Measurements from ENCODE around the gene PHLDB3. TPM values are rescaled to one million over a fixed set of nuclear protein-coding genes. Genes with fewer than 3 reads are reported as not detected.
A peak's percentile ranks its signal among the peaks of the same experiment; 100 is the strongest.
"Not testable (repeated sequence)": the region's sequence is repeated elsewhere in the genome, so short reads cannot be mapped to it uniquely, and the experiment has no call there.

The PHLDB3 gene
- total RNA-seq (2014; rRNA removed; shearing (Covaris generic)): 7.8 and 17.6 TPM in 2 replicates

DNA sequence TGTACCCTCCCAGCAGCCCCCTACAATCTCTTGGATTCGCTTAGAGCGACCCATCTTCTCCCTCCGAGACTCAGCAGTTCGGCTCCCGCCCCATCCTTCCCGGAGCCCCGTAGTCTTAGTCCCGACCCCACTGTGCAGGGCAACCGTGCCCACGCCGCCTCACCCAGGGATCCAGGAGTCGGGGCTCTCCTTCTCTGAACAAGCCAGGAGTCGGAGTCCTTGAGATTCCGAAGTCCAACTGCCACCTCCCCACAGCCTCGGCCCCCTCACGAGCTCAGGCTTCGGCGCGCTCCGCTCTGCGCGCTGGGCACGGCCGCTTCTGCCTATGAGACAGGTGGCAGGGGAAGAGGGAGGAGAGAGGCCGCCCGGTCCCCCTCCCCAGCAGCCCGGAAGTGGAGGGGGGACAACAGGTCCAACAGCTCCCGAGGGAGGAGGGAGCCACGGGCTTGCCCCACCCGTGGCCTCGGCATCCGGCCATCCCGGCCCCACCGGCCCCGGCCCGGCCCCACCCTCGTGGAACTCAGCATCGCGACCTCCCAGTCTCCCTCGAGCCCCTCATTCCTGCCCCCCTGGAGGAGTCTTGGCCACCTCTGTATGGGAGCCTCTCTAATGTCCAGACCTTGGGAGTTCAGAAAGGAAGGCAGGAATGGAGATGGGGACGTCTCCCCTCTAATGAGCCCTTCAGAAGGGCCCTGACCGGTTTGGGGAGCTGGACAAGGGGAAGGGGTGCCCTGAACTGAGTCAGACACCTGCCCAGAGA is at the start of gene PHLDB3:
Gene PHLDB3, minus strand, starts transcription at position 321 of the 760 bp plus-strand sequence. CDS start 628 bp downstream, outside the sequence.
- peak; percentile 48 for DNase-seq (ENCODE audit: low read depth)

DNA sequence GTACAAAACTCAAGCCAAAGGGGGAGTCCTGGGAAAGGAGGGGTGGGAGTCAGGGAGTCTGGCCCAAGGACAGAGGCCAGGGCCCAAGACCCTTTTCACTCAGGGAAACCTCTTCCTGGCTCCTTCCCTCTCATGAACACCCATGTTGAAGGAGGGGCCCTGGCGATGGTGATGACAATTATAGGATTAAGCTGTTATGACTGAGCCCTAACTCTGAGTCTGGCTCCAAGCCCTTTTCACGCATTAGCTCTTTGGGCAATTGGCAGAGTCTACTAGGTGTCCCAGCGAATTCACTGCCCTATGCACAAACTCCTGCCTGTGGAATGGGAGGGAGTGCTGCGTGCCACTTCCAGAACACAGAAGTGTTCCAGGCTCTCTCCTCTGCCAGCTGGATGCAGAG is 49.1 kb upstream of the PHLDB3 start:
- no peak for DNase-seq (ENCODE audit: low read depth)

DNA sequence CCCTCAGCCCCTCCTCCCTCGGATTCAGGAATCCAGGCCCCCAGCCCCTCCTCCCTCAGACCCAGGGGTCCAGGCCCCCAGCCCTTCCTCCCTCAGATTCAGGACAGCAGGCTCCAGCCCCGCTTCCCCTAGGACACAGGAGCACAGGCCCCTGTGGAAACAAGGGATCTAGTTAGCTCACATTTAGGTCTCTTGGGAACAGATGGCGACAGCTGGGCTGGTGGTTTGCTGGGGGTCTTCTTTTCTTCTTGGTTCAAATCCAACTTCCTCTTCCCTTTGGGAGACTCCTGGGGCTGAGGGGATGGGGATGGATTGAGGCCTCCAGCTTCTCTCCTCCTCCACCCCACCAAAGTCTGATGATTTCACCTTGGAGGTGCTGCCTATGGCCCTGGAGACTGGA is 48.1 kb upstream of the PHLDB3 start:
- no peak for DNase-seq (ENCODE audit: low read depth)

DNA sequence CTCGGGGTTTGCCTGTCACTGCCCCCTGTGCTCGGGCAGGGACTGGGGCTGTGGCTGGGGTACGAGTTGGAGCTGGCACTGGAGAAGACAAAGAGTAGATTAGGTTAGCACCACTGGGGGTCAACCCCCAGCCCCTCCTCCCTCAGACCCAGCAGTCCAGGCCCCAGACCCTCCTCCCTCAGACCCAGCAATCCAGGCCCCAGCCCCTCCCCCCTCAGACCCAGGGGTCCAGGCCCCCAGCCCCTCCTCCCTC is 47.6 kb upstream of the PHLDB3 start:
- DNase-seq (ENCODE audit: low read depth): no peak

DNA sequence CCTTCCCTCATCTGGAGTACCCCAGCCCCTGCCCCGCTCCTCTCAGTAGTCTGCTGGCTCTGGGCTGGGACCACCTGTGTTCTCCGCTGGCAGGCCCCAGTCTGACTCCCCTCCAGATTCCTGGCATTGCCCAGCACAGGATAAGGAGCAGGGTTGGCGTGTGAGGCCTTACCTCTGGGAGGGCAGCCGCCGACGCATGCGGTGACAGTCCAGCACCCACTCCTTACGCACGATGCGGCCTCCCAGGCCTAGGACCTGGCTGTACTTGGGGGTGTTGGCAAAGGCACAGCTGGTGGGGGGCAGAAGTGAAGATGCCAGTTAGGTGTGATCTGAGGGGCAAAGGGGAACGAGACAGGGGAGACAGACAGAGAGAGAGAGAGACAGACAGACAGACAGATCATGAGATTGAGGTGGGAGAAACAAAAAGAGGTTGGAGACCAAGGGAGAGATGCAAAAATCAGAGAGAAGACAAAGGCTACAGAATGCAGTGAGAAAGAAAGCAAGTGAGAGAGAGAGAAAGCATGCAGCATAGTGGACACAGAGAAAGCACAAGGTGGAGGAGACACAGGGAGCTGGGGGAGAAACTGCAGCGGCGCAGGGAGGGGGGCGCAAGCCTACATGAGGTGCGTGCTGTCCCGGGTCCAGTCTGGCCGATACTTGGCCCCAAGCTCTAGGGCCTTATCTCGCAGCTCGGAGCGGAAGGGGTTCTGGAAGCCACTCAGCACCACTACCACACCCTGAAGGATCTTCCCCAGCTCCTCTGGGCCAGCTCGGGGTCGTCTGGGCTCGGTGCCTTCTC is 47.1 kb upstream of the PHLDB3 start:
- no peak for DNase-seq (ENCODE audit: low read depth)

DNA sequence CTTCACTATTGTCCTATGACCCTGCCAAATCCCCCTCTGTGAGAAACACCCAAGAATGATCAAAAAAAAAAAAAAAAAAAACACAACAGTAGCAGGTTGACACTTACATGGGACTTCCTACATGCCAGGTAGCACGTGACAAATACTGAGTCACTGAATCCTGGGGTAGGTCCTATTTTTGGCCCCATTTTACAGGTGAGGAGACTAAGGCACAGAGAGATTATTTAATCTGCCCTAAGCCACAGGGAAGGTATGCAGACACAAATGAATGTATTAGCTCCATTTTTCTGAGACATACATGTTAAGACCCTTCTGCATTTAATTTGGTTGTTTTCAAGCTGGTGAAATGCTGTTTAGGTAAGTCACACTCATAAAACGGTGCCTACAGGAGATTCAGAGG is 44.2 kb upstream of the PHLDB3 start:
- no peak for DNase-seq (ENCODE audit: low read depth)

DNA sequence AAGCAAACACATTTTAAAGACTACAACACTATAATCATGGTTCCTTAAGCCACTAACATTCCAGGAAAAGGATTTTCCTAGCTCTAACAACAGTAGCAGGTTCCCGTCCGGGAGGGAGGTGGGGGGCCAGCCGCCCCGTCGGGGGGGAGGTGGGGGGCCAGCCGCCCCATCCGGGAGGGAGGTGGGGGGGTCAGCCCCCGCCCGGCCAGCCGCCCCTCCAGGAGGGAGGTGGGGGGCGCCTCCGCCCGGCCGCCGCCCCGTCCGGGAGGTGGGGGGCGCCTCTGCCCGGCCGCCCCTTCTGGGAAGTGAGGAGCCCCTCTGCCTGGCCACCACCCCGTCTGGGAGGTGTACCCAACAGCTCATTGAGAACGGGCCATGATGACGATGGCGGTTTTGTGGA is 43.4 kb upstream of the PHLDB3 start:
- DNase-seq (ENCODE audit: low read depth): not testable (repeated sequence)

DNA sequence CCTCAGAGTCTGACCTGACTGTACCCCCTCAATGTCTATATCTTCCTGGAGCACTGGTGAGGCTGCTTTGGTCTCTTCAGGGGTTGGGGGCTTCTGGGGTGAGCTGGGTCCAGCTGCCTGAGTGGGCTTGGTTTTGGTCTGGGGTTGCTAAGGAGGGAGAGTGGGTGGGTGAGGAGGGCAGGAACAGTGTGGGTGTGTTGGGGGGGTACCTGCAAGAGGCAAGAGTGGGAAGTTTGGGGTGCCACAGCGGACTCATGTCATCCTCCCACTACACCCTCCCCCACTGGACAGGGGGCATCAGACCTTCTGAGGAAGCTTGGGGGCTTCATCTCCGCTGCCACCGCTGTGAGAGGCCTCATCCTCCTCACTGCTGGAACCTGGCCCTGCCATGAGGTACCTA is 42.0 kb upstream of the PHLDB3 start:
- DNase-seq (ENCODE audit: low read depth): no peak

DNA sequence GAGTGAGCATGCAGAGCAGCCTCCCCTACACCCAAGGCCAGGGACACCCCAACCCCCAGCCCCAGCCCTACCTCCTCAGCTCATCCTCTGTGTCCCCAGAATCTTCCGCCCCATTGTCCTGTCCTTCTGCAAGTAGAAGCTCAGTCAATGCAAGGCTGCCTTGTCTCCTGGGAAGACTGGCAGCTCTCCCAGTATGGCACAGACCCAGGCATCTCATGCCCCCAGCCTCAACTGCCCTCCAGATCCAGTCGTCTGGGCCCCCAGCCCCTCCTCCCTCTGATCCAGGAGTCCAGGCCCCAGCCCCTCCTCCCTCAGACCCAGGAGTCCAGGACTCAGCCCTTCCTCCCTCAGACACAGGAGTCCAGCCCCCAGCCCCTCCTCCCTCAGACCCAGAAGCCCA is 41.4 kb upstream of the PHLDB3 start:
- no peak for DNase-seq (ENCODE audit: low read depth)

DNA sequence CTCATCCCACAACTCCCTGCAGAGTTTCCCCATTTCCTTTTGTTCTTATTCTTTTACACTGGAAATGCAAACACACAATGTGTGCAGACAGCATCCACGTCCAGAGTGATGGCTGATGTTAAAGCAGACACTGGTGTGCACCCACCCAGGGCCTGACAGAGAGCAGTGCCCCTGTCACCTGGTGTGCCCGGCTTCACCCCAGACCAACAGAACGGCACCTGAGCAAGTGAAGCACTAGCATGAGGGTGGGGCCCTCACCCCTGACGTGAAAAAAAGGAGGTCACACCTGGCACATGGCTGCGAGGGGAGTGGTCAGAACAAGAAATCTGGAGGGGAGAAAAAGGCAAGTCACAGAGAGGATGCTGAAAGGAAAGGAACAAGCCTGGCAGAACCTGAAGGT is 40.7 kb upstream of the PHLDB3 start:
- DNase-seq (ENCODE audit: low read depth): no peak

DNA sequence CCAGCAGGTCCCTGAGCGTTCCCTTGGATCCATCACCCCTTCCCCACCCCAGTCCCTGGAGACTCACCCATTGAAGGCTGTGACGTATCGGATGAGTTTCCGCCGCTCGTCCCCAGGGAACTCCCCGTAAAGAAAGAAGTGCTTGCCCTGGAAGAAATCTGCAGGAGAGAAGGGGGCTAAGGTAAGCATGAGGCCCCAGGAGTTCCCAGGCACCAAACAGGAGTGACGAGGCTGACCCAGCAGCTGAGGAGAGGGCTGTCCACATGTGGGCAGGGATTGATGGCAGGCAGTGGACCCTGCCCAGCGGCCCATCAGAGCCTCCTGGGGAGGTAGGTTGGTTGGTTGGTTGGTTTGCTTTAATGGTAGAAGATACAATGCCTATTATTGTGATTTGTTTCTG is 39.5 kb upstream of the PHLDB3 start:
- no peak for DNase-seq (ENCODE audit: low read depth)

DNA sequence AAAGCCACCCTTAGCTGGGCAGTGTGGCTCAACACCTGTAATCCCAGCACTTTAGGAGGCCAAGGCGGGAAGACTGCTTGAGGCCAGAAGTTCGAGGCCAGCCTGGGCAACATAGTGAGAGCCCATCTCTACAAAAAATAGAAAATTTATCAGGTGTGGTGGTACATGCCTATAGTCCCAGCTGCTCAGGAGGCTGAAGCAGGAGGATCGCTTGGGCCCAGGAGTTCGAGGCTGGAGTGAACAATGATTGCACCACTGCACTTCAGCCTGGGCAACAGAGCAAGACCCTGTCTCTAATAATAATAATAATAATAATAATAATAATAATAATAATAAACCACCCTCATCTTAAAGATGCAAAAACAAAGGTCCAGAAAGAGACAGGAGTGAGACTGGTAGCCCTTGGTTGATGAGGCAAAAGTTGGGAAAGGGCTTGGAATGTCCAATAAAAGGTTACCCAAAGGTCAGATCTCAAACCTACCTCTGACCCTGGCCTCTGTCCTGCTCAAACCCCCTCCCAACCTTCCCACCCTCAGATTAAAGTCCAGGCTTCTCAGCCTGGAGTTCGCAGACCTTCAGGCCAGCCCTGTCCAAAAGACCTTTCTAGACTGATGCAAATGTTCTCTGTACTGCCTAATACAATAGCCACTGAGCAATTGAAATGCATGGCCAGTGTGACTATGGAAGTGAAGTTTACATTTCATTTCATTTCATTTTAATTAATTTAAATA is 37.5 kb upstream of the PHLDB3 start:
- no peak for DNase-seq (ENCODE audit: low read depth)

DNA sequence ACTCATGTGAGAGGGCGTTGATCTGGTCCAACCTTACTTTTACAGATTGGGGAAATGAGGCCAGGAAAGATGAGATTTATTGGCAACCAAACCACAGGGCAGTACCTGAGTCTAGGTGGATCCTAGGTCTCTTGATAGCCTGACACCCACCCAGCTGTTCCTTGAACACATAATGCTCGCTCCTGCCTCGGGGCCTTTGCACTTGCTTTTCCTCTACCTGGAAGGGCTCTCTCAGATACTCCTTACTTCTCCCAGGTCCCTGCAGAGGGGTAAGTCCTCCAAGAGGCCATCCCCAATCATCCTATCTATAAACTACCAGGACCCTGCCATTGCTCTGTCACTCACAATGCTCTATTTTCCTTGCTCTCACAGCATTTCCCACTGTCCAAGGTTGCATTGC is 35.8 kb upstream of the PHLDB3 start:
- no peak for DNase-seq (ENCODE audit: low read depth)

DNA sequence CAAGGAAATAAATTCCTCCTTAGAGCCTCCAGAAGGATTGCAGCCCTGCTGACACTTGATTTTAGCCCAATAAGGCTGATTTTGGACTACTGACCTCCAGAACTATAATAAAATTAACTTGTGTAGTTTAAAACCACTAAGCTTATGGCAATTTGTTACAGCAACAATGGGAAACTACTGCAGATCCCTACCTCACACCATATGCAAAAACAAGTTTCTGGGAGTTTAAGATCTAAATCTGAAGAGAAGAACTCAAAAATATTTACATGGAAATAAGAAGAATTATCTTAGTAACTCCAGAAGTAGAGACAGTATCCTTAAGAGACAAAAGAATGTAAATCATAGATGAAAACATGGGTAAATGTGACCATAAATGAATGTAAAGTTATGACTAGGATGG is 34.4 kb upstream of the PHLDB3 start:
- DNase-seq (ENCODE audit: low read depth): no peak

DNA sequence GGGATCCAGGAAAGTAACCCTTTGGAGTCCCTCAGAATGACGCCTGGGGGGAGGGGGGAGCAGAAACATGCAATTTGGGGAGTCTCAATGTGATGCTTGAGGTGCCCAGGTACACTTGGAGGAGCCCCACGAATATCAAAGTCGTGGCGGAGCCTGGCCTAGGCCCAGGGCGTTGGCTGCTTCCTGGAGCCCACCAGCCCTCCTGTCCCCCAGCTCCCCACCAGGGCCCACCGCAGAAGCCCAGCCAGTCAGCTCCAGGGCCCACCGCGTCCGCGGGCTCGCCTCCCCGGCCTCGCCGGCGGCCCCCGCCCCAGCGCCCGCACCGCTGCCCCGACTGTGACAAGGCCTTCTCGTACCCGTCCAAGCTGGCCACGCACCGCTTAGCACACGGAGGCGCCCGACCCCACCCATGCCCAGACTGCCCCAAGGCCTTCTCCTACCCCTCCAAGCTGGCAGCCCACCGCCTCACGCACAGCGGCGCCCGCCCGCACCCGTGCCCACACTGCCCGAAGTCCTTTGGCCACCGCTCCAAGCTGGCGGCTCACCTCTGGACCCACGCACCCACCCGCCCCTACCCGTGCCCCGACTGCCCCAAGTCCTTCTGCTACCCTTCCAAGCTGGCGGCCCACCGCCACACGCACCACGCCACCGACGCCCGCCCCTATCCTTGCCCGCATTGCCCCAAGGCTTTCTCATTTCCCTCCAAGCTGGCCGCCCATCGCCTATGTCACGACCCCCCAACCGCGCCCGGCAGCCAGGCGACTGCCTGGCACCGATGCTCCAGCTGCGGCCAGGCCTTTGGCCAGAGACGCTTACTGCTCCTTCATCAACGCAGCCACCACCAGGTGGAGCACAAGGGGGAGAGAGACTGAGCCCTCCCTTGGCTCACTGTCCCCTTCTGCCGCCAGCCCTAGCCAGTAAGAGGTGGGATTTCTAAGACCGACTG is 30.5 kb upstream of the PHLDB3 start:
- DNase-seq (ENCODE audit: low read depth): peak; percentile 47

DNA sequence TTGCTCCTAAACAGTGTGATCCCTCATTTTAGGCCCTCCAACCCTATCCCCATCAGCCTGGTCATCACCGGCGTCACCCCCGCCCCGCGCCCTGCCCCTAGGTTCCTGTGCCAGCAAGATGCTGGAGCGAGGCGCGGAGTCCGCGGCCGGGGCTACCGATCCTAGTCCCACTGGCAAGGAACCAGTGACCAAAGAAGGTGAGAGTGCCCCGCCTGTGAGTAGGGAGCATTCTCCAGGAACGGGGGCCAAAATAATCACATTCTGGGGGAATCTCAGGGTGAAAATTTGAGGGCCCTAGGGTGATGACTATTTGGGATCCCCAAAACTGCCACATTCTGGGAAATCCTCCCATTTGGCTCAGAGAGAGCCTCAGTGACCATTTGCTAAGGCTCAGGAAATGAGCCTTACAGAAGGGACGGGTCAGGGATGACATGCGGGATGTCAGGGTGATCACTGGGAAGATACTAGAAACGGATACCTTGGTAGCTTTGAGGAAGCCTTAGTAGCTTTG is 29.8 kb upstream of the PHLDB3 start:
- no peak for DNase-seq (ENCODE audit: low read depth)

DNA sequence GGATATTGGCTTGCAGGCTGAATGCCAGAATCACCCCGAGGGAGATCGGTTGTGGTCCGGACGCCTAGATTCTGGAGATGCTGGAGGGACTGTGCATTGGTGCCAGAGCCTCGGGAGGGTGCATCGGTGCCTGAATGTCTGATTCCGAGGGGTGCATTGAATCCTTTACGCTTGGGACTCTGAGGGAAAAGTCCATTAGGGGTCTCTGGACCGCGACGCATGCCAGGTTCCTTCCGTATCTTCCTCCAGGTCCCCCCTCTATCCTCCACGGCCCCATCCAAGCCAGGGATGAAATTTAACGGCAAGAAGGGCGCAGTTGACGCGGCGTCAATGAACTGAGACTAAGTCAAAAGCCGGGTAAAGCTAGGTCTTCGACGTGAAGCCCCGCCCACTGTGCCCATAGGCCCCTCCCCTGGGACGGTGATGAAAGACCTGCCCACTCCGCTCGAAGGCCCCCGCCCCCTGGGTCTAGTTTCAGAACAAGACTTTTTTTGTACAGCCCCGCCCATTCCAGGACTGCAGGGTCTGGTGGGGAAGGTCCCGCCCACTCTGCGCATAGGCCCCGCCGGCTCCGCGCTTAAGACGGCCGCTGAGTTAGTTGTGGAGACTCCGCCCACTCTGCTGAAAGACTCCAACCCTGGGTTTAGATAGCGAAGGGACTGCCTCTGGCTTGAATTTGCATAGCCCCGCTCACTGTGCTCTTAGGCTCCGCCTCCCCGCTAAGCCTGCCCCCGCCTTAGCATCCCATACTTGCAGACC is 29.2 kb upstream of the PHLDB3 start:
- peak; percentile 98 for DNase-seq (ENCODE audit: low read depth)

DNA sequence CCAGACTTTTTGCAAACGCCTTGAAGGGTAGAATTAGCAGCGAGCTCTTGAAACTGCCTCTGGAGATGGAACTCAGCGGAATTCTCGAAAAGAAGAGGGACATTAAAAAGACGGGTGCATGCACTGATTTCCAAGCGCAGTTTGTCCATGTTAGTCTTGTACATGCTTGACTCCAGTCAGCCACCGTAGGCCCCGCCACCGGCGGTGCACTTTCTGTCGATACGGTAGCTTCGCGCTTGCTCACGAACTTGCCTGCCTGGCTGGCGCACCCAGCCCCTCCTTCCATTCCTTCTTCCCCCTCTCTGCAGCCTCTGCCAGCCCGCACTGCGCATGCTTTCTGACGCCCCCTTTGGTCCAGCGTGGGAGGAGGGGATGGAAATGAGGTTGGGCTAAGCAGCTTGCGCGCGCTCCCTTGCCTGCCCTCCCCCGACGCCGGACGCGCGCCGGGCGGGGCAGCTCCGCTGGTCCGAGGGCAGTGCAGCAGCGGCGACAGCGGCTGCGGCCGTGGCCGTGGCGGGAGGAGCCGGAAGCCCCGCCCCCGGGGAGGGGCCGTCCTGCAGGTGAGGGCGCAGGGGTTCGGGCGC is 28.5 kb upstream of the PHLDB3 start, which contains the start of gene ZNF575:
Gene ZNF575, plus strand, starts transcription at position 227 of the 584 bp plus-strand sequence. CDS start 1,235 bp downstream, outside the sequence.
- peak; percentile 95 for DNase-seq (ENCODE audit: low read depth)

DNA sequence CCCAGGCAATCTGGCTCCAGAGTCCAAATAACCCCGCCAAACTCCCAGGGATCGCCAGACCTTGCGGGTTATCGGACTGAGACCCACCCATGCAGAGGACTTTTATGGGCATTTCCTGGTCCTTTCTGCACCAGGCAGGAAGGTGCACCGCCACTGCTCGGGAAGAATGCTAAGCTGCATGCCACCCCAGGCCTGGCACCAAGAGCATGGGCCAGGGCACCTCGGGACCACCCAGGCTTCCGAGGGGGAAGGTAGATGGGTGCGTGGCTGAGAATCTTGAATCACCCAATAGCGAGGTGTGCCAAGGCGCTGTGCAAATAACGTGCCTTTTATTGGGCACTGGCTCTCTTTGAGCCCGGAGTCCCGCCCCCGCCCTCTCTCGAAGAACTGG is 28.0 kb upstream of the PHLDB3 start:
- DNase-seq (ENCODE audit: low read depth): peak; percentile 58
